NCI-H1930 (cell line): Measurements from ENCODE around the gene TRIAP1.
A peak's percentile ranks its signal among the peaks of the same experiment; 100 is the strongest.
"Not testable (repeated sequence)": the region's sequence is repeated elsewhere in the genome, so short reads cannot be mapped to it uniquely, and the experiment has no call there.

ENCODE experiments used
- DNase-seq, 2 experiments: peaks; one replicate each; lab custom pipeline; 2025; lab: John Stamatoyannopoulos, UW

The TRIAP1 gene

DNA sequence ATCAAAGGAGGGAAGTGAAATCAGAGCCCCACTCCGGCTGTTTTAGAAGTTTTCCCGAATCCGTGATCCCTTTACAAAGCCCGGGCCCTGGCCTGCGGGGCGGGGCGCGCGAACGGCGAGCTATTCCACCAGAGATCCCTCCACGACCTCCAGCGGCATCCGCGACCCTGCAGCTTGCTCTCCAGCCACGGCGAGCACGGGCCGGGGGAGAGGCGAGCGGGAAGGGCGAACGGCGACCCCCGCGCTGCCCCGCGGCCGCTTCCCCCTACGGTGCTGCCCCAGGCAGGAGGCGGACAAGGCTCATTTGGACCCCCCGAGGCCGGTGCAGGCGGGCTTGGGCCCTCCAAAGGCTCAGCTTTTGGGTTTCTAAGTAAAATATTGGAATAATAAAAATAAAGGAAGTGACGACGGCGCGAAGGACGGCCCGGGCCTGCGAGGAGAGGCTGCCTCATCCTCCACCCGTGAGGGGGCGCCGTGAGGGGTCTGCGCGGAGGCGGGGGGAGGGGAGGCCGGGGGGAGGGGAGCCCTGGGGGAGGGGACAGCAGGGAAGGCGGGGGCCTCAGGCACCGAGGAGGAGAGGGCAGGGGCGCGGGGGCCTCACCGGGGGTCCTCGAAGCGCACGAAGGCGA lies 22.8 kb upstream of the TRIAP1 start:
- peak; percentile 27 to 58 for DNase-seq

DNA sequence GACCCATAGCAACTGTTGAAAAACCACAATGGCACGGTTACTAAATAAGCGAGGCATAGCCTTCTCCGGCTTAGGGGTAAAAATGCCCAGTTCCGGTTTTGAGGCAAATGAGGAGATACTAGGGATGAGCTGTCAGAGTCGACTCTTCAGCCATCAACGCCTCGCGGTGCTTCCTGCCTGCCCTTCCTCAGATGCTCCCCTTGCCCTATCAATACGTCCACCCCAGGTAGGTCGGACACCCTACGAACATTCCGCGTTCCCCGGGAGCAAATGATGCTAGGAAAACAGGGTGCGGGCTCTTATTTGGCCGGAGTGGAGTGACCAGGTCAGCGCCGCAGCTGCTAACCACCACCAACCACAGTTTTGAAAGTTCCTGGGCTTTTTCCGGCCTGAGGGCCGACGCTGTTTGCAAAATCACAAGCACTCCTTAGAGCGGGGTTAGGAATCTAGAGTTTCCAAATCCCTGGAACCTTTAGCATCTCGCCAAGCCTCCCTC lies 22.2 kb upstream of the TRIAP1 start:
- DNase-seq, result no peak

DNA sequence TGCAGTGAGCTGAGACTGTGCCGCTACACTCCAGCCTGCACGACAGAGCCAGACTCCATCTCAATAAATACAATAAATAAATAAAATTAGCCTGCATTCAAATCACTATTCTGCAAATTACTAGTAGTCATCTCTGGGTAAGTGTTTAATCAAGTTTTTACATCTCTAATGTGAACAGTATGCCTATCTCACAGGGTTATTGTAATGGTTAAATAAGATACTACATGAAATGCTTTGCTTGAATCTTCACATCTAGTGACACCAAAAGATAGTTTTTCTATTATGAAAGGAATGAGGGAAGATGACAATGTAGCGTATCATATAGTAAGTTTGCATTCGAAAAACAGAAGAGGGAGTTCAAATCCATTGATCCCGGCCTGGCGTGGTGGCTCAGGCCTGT lies 21.3 kb upstream of the TRIAP1 start:
- no peak for DNase-seq

DNA sequence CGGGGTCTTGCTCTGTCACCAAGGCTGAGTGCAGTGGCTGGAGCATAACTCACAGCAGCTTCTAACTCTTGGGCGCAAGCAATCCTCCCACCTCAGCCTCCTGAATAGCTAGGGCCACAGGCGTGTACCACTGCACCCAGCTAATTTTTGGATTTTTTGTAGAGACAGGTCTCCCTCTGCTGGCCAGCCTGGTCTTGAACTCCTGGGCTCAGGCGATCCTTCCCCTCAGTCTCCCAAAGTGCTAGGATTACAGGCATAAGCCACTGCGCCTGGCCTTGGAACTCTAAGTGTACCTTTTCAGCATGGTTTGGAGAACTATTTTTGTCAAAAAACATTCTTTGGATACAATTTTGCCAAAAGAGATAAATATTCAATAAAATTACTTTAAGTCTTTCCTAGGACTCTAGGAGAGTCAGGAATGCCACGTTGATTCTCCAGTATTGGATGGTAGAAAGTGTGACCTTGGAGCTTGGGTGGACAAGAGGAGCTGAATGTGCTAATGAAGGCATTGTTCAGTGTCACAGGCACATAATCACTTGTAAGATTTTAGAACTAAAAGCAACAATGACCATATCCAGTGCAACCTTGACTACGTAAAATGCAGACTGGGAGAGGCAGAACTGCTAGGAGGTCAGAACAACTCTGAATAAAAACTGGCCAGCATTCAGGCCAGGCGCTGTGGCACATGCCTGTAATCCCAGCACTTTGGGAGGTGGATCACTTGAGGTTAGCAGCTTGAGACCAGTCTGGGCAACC lies 20.6 kb upstream of the TRIAP1 start:
- DNase-seq, result peak in 1 of 2 experiments; percentile 20

GRCh38 chr12:120465756-120466155 lies 19.6 kb upstream of the TRIAP1 start:
- no peak for DNase-seq

GRCh38 chr12:120463712-120464111 lies 17.5 kb upstream of the TRIAP1 start:
- no peak for DNase-seq

GRCh38 chr12:120462099-120462640 lies 16.0 kb upstream of the TRIAP1 start:
- DNase-seq, result no peak

GRCh38 chr12:120460157-120460556 lies 14.0 kb upstream of the TRIAP1 start:
- no peak for DNase-seq

- DNase-seq, result no peak
Observed at GRCh38 chr12:120457133-120457532, 10.9 kb upstream of the TRIAP1 start.

DNA sequence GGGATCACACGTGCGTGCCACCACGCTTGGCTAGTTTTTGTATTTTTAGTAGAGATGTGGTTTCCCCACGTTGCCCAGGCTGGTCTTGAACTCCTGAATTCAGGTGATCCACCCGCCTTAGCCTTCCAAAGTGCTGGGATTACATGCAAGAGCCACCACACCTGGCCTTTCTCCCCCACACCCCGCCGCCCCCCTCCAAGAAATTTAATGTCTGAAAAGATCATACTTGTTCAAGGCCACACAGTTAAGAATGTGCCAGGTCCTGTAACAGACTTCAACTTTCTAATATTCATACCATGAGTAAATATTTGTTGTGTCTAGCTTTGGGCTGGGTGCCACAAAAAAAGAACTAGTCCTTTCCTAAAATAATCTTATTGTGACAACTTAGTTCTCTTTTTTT lies 9.1 kb upstream of the TRIAP1 start:
- DNase-seq, result no peak

DNA sequence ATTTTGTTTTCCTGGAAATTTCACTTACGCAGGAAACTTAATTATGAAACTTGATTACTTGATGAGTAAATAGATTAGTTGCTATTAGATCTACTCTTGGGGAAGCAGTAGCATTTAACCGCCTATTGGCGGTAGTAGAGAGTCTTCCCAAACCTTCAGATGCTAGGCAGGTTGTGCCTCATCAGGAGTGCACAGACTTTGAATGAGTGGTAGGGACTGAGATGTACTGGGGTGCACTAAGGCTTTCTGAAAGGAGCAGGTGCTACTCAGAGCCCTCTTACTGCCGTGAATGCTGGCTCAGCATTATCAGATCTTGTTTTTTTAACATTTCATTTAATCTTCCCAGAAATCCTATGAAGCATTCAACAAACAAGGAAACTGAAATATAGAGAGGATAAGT lies 7.8 kb upstream of the TRIAP1 start:
- no peak for DNase-seq

GRCh38 chr12:120453060-120453750 lies 7.0 kb upstream of the TRIAP1 start:
- DNase-seq, result no peak

- not testable (repeated sequence) for DNase-seq
Observed at GRCh38 chr12:120452524-120452923, 6.3 kb upstream of the TRIAP1 start.

- DNase-seq, result no peak
Observed at GRCh38 chr12:120447992-120448391, 1.8 kb upstream of the TRIAP1 start.

DNA sequence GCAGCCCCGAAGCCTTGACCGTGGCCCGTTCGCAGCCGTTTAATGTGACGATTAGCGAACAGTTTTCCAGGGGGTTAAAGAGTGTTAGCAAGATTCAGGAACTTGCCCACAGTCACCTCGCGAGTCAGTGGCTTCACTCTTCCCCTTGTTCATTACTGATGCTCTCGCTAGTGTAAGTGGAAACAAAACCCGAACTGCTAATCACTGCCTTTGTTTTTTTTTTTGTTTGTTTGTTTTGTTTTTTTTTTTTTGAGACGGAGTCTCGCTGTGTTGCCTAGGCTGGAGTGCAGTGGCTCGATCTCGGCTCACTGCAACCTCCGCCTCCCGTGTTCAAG lies 627 bp upstream of the TRIAP1 start:
- not testable (repeated sequence) for DNase-seq

DNA sequence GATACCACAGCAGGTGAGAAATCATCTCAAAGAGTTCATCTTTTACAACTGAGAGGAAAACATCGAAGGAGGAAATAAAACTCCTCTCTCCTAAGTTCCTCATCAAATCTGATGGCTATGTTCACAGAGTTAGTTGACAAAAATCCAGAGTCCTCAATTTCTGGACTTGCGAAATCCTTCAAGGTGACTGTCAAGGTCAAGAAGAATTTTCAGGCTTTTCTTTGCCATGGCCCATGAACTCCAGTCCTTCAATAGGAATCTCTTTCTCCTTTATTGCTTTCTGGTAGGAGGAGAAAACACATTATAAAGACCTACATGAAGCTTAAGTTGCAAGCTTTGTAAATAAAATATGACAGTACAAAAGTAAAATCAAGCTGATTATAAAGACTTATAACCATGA lies 1.5 kb downstream of the TRIAP1 start:
- no peak for DNase-seq

- DNase-seq, result peak; percentile 34 to 58
Observed at GRCh38 chr12:120439646-120440247, 6.4 kb downstream of the TRIAP1 start.

- DNase-seq, result no peak
Observed at GRCh38 chr12:120438495-120439198, 7.5 kb downstream of the TRIAP1 start.

- DNase-seq, result peak; percentile 97 to 98
Observed at GRCh38 chr12:120437735-120438494, 8.3 kb downstream of the TRIAP1 start, which contains the start of gene COX6A1. COX6A1 (plus strand) TSS chr12:120438113; CDS start chr12:120438127, 14 bp downstream.

GRCh38 chr12:120432772-120433525 lies 13.2 kb downstream of the TRIAP1 start:
- no peak for DNase-seq
